Ovary (tissue), 9 donors: Measurements from ENCODE around the gene SEBOX. TPM values are rescaled to one million over a fixed set of nuclear protein-coding genes. Genes with fewer than 3 reads are reported as not detected.

Source experiments
- DNase-seq, 5 donors: peaks; one replicate each; pipeline ENCODE4 v3.0.0-alpha.2; 2019 to 2020
- H3K27ac ChIP-seq, 2 donors: fragments of 200-600 bp; one replicate each; pipeline versions ENCODE4 v1.5.1 to v1.8.0; 2019 to 2022
- H3K27me3 ChIP-seq: fragments of 200-600 bp; one replicate; pipeline ENCODE4 v1.8.0; 2022
- H3K36me3 ChIP-seq: fragments of 200-600 bp; sonication (generic); one replicate; pipeline ENCODE4 v1.5.1; 2019
- H3K4me1 ChIP-seq: one replicate; pipeline ENCODE4 v1.8.1; 2013; ENCODE audit warnings: mild to moderate bottlenecking, moderate library complexity; ENCODE audit not compliant: insufficient read depth
- H3K4me3 ChIP-seq: fragments of 200-600 bp; sonication (generic); one replicate; pipeline ENCODE4 v1.5.1; 2017
- H3K9me3 ChIP-seq, 2 donors: fragments of 200-600 bp in 1 of 2; sonication (generic) in 1 of 2; one replicate each; pipeline versions ENCODE4 v1.5.1 to v1.8.1; 2013 to 2019; ENCODE audit warnings: mild to moderate bottlenecking in 1 of 2, moderate library complexity in 1 of 2
- CTCF ChIP-seq, 3 donors: fragments of 450-650 bp in 2 of 3; fragments of 200-600 bp in 1 of 3; IDR thresholded peaks; one replicate each; pipeline versions ENCODE4 v1.5.1 to v1.8.0; 2016 to 2022; ENCODE audit warnings: antibody characterized with exemption in 3 of 3, mild to moderate bottlenecking in 1 of 3
- EP300 ChIP-seq: sonication (generic); formaldehyde crosslinking; IDR thresholded peaks from one replicate; pipeline ENCODE4 v1.6.1; 2017; ENCODE audit warnings: antibody characterized with exemption
- POLR2A ChIP-seq: fragments of 450-650 bp; IDR thresholded peaks from one replicate; pipeline ENCODE4 v1.6.1; 2017; ENCODE audit warnings: antibody characterized with exemption, mild to moderate bottlenecking, moderate library complexity
- WGBS, 3 donors: extraction: QIAGEN DNeasy Blood & Tissue Kit in 1 of 3; methylation state at CpG; one replicate each; pipeline versions ENCODE4 v1.1.5 to v1.1.7; 2013 to 2017; 5-methylcytosine and 5-hydroxymethylcytosine counted together
- intact Hi-C, 4 donors: fragments of 100-400 bp; cut with DNase I; formaldehyde crosslinking; loops; one replicate each; pipeline versions ENCODE4 v1.11.0 to v1.15.1; 2022 to 2023
- polyA plus RNA-seq, 2 donors: library from polyadenylated mRNA; stranded (reverse); fragments of 200-250 nt in 1 of 2; fragments of 350-450 nt in 1 of 2; fragmentation: Illumina TruSeq in 1 of 2; extraction: RNeasy Lipid Tissue Mini Kit (QIAGEN cat#74804) in 1 of 2; gene quantifications; one replicate each; pipeline ENCODE4 v1.2.3, GENCODE V29; 2013 to 2014
- total RNA-seq, 7 donors: library from RNA; depleted of rRNA in 2 of 7; stranded (reverse); fragments of >200 nt in 2 of 7; fragmentation: NEBNext Ultra II Directional in 3 of 7; extraction: Animal tissue kit (Norgen Biotek cat#: 25700) in 3 of 7; gene quantifications; one replicate each; pipeline versions ENCODE4 v1.1.0 to v1.2.4, GENCODE V29; 2016 to 2023
- donor health status: DM: no; HTN: no; CAD: no; lungs with moderate emphysema.
- donor health status: DM: no; HTN: no; CAD: no.
- donor health status: Bipolar disorder and iron deficiency.
- donor health status: DM: yes; HTN: yes; CAD: no.
- donor health status: DM: no; HTN: no; CAD: no.
- donor health status: DM: yes; HTN: yes; CAD: no.

Gene SEBOX
- total and polyA plus RNA-seq, 9 donors = not detected

- H3K36me3 ChIP-seq = no peaks in the 10 kb centered on the region
- WGBS, 3 donors = 84 to 90% (median 86%) methylated on average over 6 of the region's 6 CpGs
- TF ChIP-seq CTCF (IDR thresholded peaks at IDR 0.05) (no peak), POLR2A (no peak), EP300 (no peak)
- no peaks in the 10 kb centered on the region for H3K27me3 ChIP-seq
- no peaks in the 10 kb centered on the region for H3K4me1 ChIP-seq
- intact Hi-C loops = no loop called here
- no peaks in the 10 kb centered on the region for H3K9me3 ChIP-seq
- DNase-seq = peak in 1 of 5 donors; percentile 23
- no peak overlapping the region for H3K27ac ChIP-seq
- no peak overlapping the region for H3K4me3 ChIP-seq
These were observed 31.0 kb upstream of the SEBOX start for GRCh38 chr17:28395968-28396367.

GRCh38 chr17:28395426-28395825 lies 30.4 kb upstream of the SEBOX start:
- 48 to 84% (median 50%) methylated on average over 2 of the region's 2 CpGs for WGBS, 3 donors
- Histone ChIP-seq H3K36me3 (no peaks in the 10 kb centered on the region), H3K27me3 (no peaks in the 10 kb centered on the region), H3K4me1 (no peaks in the 10 kb centered on the region), H3K27ac (no peak overlapping the region), H3K9me3 (no peaks in the 10 kb centered on the region), H3K4me3 (no peak overlapping the region)
- intact Hi-C loops = no loop called here
- no peak for TF ChIP-seq POLR2A
- no peak for TF ChIP-seq EP300
- TF ChIP-seq CTCF (IDR thresholded peaks at IDR 0.05) = no peak
- peak in 1 of 5 donors; percentile 3 for DNase-seq

DNA sequence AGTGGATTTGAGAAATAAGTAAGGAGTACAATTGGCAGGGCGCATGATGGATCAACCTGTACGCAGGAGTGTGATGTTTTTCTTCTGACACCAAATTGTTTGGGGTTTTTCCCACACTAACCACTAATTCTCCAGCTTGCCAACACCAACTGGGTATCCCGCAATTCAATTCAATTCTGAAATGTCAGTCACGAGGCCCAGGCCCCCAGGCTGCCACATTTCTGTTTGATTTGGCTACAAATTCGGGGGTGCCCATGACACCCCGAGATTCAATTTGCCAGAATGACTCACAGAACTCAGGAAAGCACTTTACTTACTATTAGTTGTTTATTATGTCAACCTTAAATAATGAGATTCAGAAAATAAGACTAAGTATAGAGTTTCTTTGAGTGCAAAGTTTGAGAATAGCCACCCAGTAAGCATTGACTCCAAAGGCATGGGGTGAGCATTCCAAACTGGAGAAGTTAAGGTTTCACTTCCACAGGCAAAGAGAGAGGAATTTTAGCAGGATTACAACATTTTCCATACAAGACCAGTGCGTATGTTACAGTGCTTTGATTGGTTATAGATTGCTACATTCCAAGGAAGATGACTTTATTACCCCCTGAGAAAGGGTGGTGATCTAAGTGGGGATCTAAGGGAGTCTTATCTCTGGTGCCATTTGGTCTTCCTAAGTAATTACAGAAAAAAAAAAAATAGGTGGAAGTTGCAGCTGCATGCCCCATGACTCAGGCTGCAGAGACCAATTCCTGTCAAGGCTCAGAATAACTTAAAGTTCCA lies 29.5 kb upstream of the SEBOX start:
- Histone ChIP-seq H3K4me3 (no peak overlapping the region), H3K9me3 (no peaks in the 10 kb centered on the region), H3K27ac (no peak overlapping the region), H3K36me3 (no peaks in the 10 kb centered on the region), H3K27me3 (no peaks in the 10 kb centered on the region), H3K4me1 (no peaks in the 10 kb centered on the region)
- intact Hi-C loops = no loop called here
- peak in 1 of 5 donors; percentile 6 for DNase-seq
- 79 to 83% (median 81%) methylated on average over 7 of the region's 7 CpGs for WGBS, 3 donors
- TF ChIP-seq CTCF (IDR thresholded peaks at IDR 0.05) (no peak), POLR2A (no peak), EP300 (no peak)

DNA sequence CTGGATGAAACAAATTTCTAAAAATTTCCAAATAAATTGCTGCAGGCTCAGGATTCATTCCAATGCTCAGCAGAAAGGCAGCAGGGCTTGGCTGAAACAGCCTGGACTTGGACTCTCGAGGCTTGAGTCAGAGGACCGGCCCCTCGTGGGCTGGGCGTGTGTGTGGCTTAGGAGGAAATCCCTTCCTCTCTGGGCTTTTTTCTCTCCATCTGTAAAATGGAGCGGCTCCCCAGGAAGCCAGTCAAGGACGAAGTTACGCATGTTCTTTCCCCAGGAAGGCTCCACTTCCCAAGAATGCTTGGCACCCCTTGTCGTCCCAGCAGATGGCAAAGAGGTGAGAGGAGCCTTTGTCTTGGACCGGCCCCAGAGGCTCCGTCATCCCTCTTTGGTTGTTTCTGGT lies 27.5 kb upstream of the SEBOX start:
- 76 to 86% (median 78%) methylated on average over 10 of the region's 10 CpGs for WGBS, 3 donors
- intact Hi-C loops = loop anchor here in 1 of 4 donors (2.0 kb wide), 1 partner anchor 20 kb away; no protein-coding TSS in a partner anchor
- Histone ChIP-seq H3K4me1 (no peaks in the 10 kb centered on the region), H3K4me3 (no peak overlapping the region), H3K9me3 (no peaks in the 10 kb centered on the region), H3K36me3 (no peaks in the 10 kb centered on the region), H3K27ac (no peak overlapping the region), H3K27me3 (no peaks in the 10 kb centered on the region)
- peak in 1 of 5 donors; percentile 12 for DNase-seq
- no peak for TF ChIP-seq CTCF (IDR thresholded peaks at IDR 0.05)
- no peak for TF ChIP-seq POLR2A
- TF ChIP-seq EP300 = no peak
